ENCODE data around the gene REPS2. TPM values are rescaled to one million over a fixed set of nuclear protein-coding genes. Genes with fewer than 3 reads are reported as not detected.
"Not testable (repeated sequence)": the region's sequence is repeated elsewhere in the genome, so short reads cannot be mapped to it uniquely, and the experiment has no call there.

The REPS2 gene
- total RNA-seq, 1 experiment from 2014 or later, result 4.5 TPM

DNA sequence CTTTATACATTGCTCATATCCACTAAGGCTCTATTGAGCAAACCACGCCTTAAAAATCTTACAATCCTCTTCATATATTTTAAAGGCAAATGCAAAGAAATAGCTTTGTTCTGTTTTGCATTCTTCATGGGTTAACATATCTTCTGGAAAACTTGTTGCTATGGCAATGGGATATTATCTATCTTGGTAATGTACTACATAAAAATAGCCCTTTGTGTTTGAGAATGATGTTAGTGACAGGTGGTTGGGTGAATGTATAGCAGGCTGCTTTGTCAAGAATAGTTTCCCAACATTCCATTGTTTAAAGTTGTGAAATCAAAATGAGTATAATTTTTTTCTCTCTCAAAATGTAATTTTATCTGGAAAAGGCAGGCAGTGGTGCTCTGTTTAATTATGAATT, 16.8 kb downstream of the REPS2 start:
- intact Hi-C loops (cut with micrococcal nuclease; ENCODE audit: unreplicated experiment), result no loop called here

DNA sequence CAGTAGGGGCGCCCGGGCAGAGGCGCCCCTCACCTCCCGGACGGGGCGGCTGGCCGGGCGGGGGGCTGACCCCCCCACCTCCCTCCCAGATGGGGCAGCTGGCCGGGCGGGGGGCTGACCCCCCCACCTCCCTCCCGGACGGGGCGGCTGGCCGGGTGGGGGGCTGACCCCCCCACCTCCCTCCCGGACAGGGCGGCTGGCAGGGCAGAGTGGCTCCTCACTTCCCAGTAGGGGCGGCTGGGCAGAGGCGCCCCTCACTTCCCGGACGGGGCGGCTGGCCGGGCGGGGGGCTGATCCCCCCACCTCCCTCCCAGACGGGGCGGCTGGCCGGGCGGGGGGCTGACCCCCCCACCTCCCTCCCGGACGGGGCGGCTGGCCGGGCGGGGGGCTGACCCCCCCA, 18.5 kb downstream of the REPS2 start:
- CTCF ChIA-PET; in situ Hi-C loops (cut with HindIII; ENCODE audit: low pct_unique_long_range_greater_than_20kb, low sequenced_read_pairs); H3K4me3 ChIP-seq (ENCODE audit: low read depth in 2 of 2, low read length in 2 of 2); H3K9me3 ChIP-seq (ENCODE audit: control insufficient read depth, insufficient read depth, low read depth, low read length); DNase-seq (ENCODE audit: low read depth, low spot score); H3K4me1 ChIP-seq (ENCODE audit: control insufficient read depth, insufficient read depth, low read length); POLR2A ChIA-PET; H3K27me3 ChIP-seq (ENCODE audit: control insufficient read depth, insufficient read depth, low read length); H3K36me3 ChIP-seq (ENCODE audit: control insufficient read depth, insufficient read depth, low read length); H3K27ac ChIP-seq (ENCODE audit: low read length); BruUV-seq (replicated peaks); intact Hi-C loops (cut with micrococcal nuclease; ENCODE audit: unreplicated experiment); ATAC-seq: not testable (repeated sequence)

More for the DNA sequence above, 16.8 kb downstream of the REPS2 start:
- ATAC-seq (no peak), DNase-seq (ENCODE audit: low read depth, low spot score) (no peak)
- POLR2A ChIA-PET, result interaction anchor here (0.6 kb wide), 1 partner anchor 52 kb away, joined by 9 read pairs; no protein-coding TSS in a partner anchor
- no peaks in the 10 kb centered on the region for H3K27me3 ChIP-seq (ENCODE audit: control insufficient read depth, insufficient read depth, low read length)
- in situ Hi-C loops (cut with HindIII; ENCODE audit: low pct_unique_long_range_greater_than_20kb, low sequenced_read_pairs), result no loop called here
- H3K27ac ChIP-seq (ENCODE audit: low read length), result no peak overlapping the region
- no peaks in the 10 kb centered on the region for H3K4me1 ChIP-seq (ENCODE audit: control insufficient read depth, insufficient read depth, low read length)
- no peak for TF ChIP-seq TCF7L2 (IDR thresholded peaks at IDR 0.05; ENCODE audit: low read depth, low read length)
- no peak for TF ChIP-seq SIN3A (IDR thresholded peaks at IDR 0.05; ENCODE audit: borderline replicate concordance, insufficient read depth, low read depth, low read length)
- TF ChIP-seq REST (IDR thresholded peaks at IDR 0.05; ENCODE audit: insufficient read depth in 1 of 2, low read depth in 2 of 2, low read length in 1 of 2), result no peak
- TF ChIP-seq, protein P1, sequence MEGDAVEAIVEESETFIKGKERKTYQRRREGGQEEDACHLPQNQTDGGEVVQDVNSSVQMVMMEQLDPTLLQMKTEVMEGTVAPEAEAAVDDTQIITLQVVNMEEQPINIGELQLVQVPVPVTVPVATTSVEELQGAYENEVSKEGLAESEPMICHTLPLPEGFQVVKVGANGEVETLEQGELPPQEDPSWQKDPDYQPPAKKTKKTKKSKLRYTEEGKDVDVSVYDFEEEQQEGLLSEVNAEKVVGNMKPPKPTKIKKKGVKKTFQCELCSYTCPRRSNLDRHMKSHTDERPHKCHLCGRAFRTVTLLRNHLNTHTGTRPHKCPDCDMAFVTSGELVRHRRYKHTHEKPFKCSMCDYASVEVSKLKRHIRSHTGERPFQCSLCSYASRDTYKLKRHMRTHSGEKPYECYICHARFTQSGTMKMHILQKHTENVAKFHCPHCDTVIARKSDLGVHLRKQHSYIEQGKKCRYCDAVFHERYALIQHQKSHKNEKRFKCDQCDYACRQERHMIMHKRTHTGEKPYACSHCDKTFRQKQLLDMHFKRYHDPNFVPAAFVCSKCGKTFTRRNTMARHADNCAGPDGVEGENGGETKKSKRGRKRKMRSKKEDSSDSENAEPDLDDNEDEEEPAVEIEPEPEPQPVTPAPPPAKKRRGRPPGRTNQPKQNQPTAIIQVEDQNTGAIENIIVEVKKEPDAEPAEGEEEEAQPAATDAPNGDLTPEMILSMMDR (IDR thresholded peaks at IDR 0.05), result no peak
- TF ChIP-seq POLR2AphosphoS5 (IDR thresholded peaks at IDR 0.05; ENCODE audit: low read depth, low read length), result no peak
- BruUV-seq (replicated peaks), result no TSS peak
- no peaks in the 10 kb centered on the region for H3K36me3 ChIP-seq (ENCODE audit: control insufficient read depth, insufficient read depth, low read length)
- H3K4me3 ChIP-seq (ENCODE audit: low read depth in 2 of 2, low read length in 2 of 2), result no peak overlapping the region
- no peaks in the 10 kb centered on the region for H3K9me3 ChIP-seq (ENCODE audit: control insufficient read depth, insufficient read depth, low read depth, low read length)
- CTCF ChIA-PET, result no interaction called here

- POLR2A ChIA-PET, result no interaction called here
- ATAC-seq, result no peak
- Histone ChIP-seq H3K27me3 (ENCODE audit: control insufficient read depth, insufficient read depth, low read length) (no peaks in the 10 kb centered on the region), H3K9me3 (ENCODE audit: control insufficient read depth, insufficient read depth, low read depth, low read length) (no peaks in the 10 kb centered on the region), H3K4me3 (ENCODE audit: low read depth in 2 of 2, low read length in 2 of 2) (no peak overlapping the region), H3K27ac (ENCODE audit: low read length) (no peak overlapping the region), H3K36me3 (ENCODE audit: control insufficient read depth, insufficient read depth, low read length) (no peaks in the 10 kb centered on the region), H3K4me1 (ENCODE audit: control insufficient read depth, insufficient read depth, low read length) (no peaks in the 10 kb centered on the region)
- no peak for DNase-seq (ENCODE audit: low read depth, low spot score)
- no peak for TF ChIP-seq REST (IDR thresholded peaks at IDR 0.05; ENCODE audit: insufficient read depth in 1 of 2, low read depth in 2 of 2, low read length in 1 of 2)
- no peak for TF ChIP-seq SIN3A (IDR thresholded peaks at IDR 0.05; ENCODE audit: borderline replicate concordance, insufficient read depth, low read depth, low read length)
- no peak for TF ChIP-seq POLR2AphosphoS5 (IDR thresholded peaks at IDR 0.05; ENCODE audit: low read depth, low read length)
- TF ChIP-seq, protein P1 (IDR thresholded peaks at IDR 0.05), result no peak
- TF ChIP-seq TCF7L2 (IDR thresholded peaks at IDR 0.05; ENCODE audit: low read depth, low read length), result no peak
- intact Hi-C loops (cut with micrococcal nuclease; ENCODE audit: unreplicated experiment) (no loop called here), in situ Hi-C loops (cut with HindIII; ENCODE audit: low pct_unique_long_range_greater_than_20kb, low sequenced_read_pairs) (no loop called here)
- CTCF ChIA-PET, result no interaction called here
- BruUV-seq (replicated peaks), result no TSS peak
These were observed 20.4 kb downstream of the REPS2 start for GRCh38 chrX:16966752-16967448.

Measured in Panc1 (cell line).